Measurements from ENCODE around the gene CDH15. TPM values are rescaled to one million over a fixed set of nuclear protein-coding genes. Genes with fewer than 3 reads are reported as not detected.
"Not testable (repeated sequence)": the region's sequence is repeated elsewhere in the genome, so short reads cannot be mapped to it uniquely, and the experiment has no call there.

Gene CDH15
- total RNA-seq, 1 experiment from 2014 or later, result 0.46 TPM

GRCh38 chr16:89184933-89185794, 13.6 kb downstream of the CDH15 start:
- Mint-ChIP-seq H3K27me3 (ENCODE audit: low read depth) (peaks cover 2% of the 10 kb centered on the region; the same call in 1 of the 2 replicates), H3K36me3 (no peaks in the 10 kb centered on the region), H3K9me3 (no peaks in the 10 kb centered on the region), H3K4me3 (no peak overlapping the region), H3K27ac (no peak overlapping the region), H3K4me1 (no peaks in the 10 kb centered on the region)
- POLR2A ChIA-PET, result no interaction called here
- ATAC-seq, result no peak
- no peak for DNase-seq (ENCODE audit: low spot score)
- CTCF ChIA-PET, result interaction anchor here (0.7 to 3.1 kb wide), 3 partner anchors 11 to 448 kb away, joined by 3 to 12 read pairs (median 9); no protein-coding TSS in a partner anchor
- TF ChIP-seq PRDM15 (CRISPR knock-in tag; IDR thresholded peaks at IDR 0.05) (no peak), ATF1 (CRISPR knock-in tag; IDR thresholded peaks at IDR 0.05) (no peak), ZNF396 (CRISPR knock-in tag; IDR thresholded peaks at IDR 0.05; ENCODE audit: borderline replicate concordance) (no peak), ZNF121 (CRISPR knock-in tag; IDR thresholded peaks at IDR 0.05) (no peak)

GRCh38 chr16:89185887-89186592, 14.5 kb downstream of the CDH15 start:
- H3K27ac Mint-ChIP-seq; DNase-seq (ENCODE audit: low spot score); H3K9me3 Mint-ChIP-seq; POLR2A ChIA-PET; H3K4me1 Mint-ChIP-seq; H3K36me3 Mint-ChIP-seq; ATAC-seq; H3K4me3 Mint-ChIP-seq; H3K27me3 Mint-ChIP-seq (ENCODE audit: low read depth): not testable (repeated sequence)
- CTCF ChIA-PET, result interaction anchor here (0.7 kb wide), 1 partner anchor 448 kb away, joined by 3 read pairs; no protein-coding TSS in a partner anchor

GRCh38 chr16:89186593-89187031, 15.1 kb downstream of the CDH15 start:
- H3K4me1 Mint-ChIP-seq; ATAC-seq; DNase-seq (ENCODE audit: low spot score); POLR2A ChIA-PET; H3K27me3 Mint-ChIP-seq (ENCODE audit: low read depth); H3K27ac Mint-ChIP-seq; H3K4me3 Mint-ChIP-seq; H3K9me3 Mint-ChIP-seq; H3K36me3 Mint-ChIP-seq; CTCF ChIA-PET: not testable (repeated sequence)

GRCh38 chr16:89187032-89187769, 15.7 kb downstream of the CDH15 start:
- CTCF ChIA-PET, result no interaction called here
- no peak for ATAC-seq
- Mint-ChIP-seq H3K27ac (no peak overlapping the region), H3K9me3 (no peaks in the 10 kb centered on the region), H3K27me3 (ENCODE audit: low read depth) (peaks cover 6% of the 10 kb centered on the region), H3K4me1 (no peaks in the 10 kb centered on the region), H3K4me3 (no peak overlapping the region), H3K36me3 (no peaks in the 10 kb centered on the region)
- POLR2A ChIA-PET, result no interaction called here
- DNase-seq (ENCODE audit: low spot score), result no peak
- TF ChIP-seq NFATC4 (CRISPR knock-in tag; IDR thresholded peaks at IDR 0.05) (no peak), NFYB (CRISPR knock-in tag; conservative IDR thresholded peaks at IDR 0.05; ENCODE audit: low read depth) (no peak), ZNF263 (CRISPR knock-in tag; IDR thresholded peaks at IDR 0.05; ENCODE audit: low read depth) (no peak), ELF4 (CRISPR knock-in tag; IDR thresholded peaks at IDR 0.05; ENCODE audit: low read depth) (no peak), GTF2I (CRISPR knock-in tag; conservative IDR thresholded peaks at IDR 0.05) (no peak), FOXJ3 (CRISPR knock-in tag; IDR thresholded peaks at IDR 0.05; ENCODE audit: borderline replicate concordance) (no peak), JAZF1 (CRISPR knock-in tag; IDR thresholded peaks at IDR 0.05) (no peak), GABPB1 (CRISPR knock-in tag; IDR thresholded peaks at IDR 0.05) (no peak), ZNF425 (CRISPR knock-in tag; conservative IDR thresholded peaks at IDR 0.05) (no peak), GRHL2 (CRISPR knock-in tag; IDR thresholded peaks at IDR 0.05; ENCODE audit: insufficient replicate concordance, severe bottlenecking) (no peak), E2F5 (CRISPR knock-in tag; IDR thresholded peaks at IDR 0.05) (no peak)

Data from WTC11 (cell line).